ENCODE measurements around the gene ZNHIT2.

The ZNHIT2 gene

GRCh38 chr11:65129649-65130441, 12.3 kb upstream of the ZNHIT2 start:
- TF ChIP-seq CTCF (IDR thresholded peaks at IDR 0.05; ENCODE audit: low read depth, low read length) = no peak
- TF ChIP-seq EZH2phosphoT487 (IDR thresholded peaks at IDR 0.05; ENCODE audit: low read depth) = no peak
- Histone ChIP-seq H3K27me3 (ENCODE audit: low read depth, low read length) (no peaks in the 10 kb centered on the region), H3K79me2 (ENCODE audit: low read length) (peaks cover 42% of the 10 kb centered on the region), H2AFZ (ENCODE audit: low read depth, low read length) (no peak overlapping the region), H3K9ac (ENCODE audit: low read length) (no peak overlapping the region), H4K20me1 (ENCODE audit: insufficient read depth, low read length) (no peaks in the 10 kb centered on the region), H3K4me1 (ENCODE audit: low read length) (peaks cover 31% of the 10 kb centered on the region), H3K9me3 (ENCODE audit: insufficient read depth, low read length) (no peaks in the 10 kb centered on the region), H3K4me3 (ENCODE audit: low read length) (no peak overlapping the region), H3K4me2 (ENCODE audit: low read length) (peak overlapping the region; percentile 2; the same call in 1 of the 2 replicates), H3K27ac (ENCODE audit: low read length) (peak overlapping the region; percentile 99), H3K36me3 (replicated peaks; ENCODE audit: low read depth, low read length) (peaks cover 68% of the 10 kb centered on the region)

- H3K4me2 ChIP-seq (ENCODE audit: low read length) = no peak overlapping the region
- peaks cover 45% of the 10 kb centered on the region for H3K79me2 ChIP-seq (ENCODE audit: low read length)
- H3K9me3 ChIP-seq (ENCODE audit: insufficient read depth, low read length) = no peaks in the 10 kb centered on the region
- H3K4me1 ChIP-seq (ENCODE audit: low read length) = peaks cover 31% of the 10 kb centered on the region
- H3K9ac ChIP-seq (ENCODE audit: low read length) = no peak overlapping the region
- H3K4me3 ChIP-seq (ENCODE audit: low read length) = no peak overlapping the region
- no peaks in the 10 kb centered on the region for H3K27me3 ChIP-seq (ENCODE audit: low read depth, low read length)
- H3K27ac ChIP-seq (ENCODE audit: low read length) = peak overlapping the region; percentile 20; the same call in 1 of the 2 replicates
- peaks cover 69% of the 10 kb centered on the region for H3K36me3 ChIP-seq (replicated peaks; ENCODE audit: low read depth, low read length)
- no peak overlapping the region for H2AFZ ChIP-seq (ENCODE audit: low read depth, low read length)
- no peaks in the 10 kb centered on the region for H4K20me1 ChIP-seq (ENCODE audit: insufficient read depth, low read length)
- TF ChIP-seq EZH2phosphoT487 (IDR thresholded peaks at IDR 0.05; ENCODE audit: low read depth) = no peak
- TF ChIP-seq CTCF (IDR thresholded peaks at IDR 0.05; ENCODE audit: low read depth, low read length) = no peak
These were observed 11.0 kb upstream of the ZNHIT2 start for GRCh38 chr11:65128182-65129145.

GRCh38 chr11:65127473-65128181, 10.1 kb upstream of the ZNHIT2 start:
- no peak overlapping the region for H3K9ac ChIP-seq (ENCODE audit: low read length)
- H3K4me1 ChIP-seq (ENCODE audit: low read length) = peaks cover 32% of the 10 kb centered on the region
- peak overlapping the region; percentile 20; the same call in 1 of the 2 replicates for H3K27ac ChIP-seq (ENCODE audit: low read length)
- no peak overlapping the region for H3K4me3 ChIP-seq (ENCODE audit: low read length)
- no peaks in the 10 kb centered on the region for H4K20me1 ChIP-seq (ENCODE audit: insufficient read depth, low read length)
- H3K79me2 ChIP-seq (ENCODE audit: low read length) = peaks cover 45% of the 10 kb centered on the region
- H3K27me3 ChIP-seq (ENCODE audit: low read depth, low read length) = no peaks in the 10 kb centered on the region
- H3K4me2 ChIP-seq (ENCODE audit: low read length) = no peak overlapping the region
- H3K36me3 ChIP-seq (replicated peaks; ENCODE audit: low read depth, low read length) = peaks cover 64% of the 10 kb centered on the region
- no peak overlapping the region for H2AFZ ChIP-seq (ENCODE audit: low read depth, low read length)
- no peaks in the 10 kb centered on the region for H3K9me3 ChIP-seq (ENCODE audit: insufficient read depth, low read length)
- TF ChIP-seq EZH2phosphoT487 (IDR thresholded peaks at IDR 0.05; ENCODE audit: low read depth) = no peak
- no peak for TF ChIP-seq CTCF (IDR thresholded peaks at IDR 0.05; ENCODE audit: low read depth, low read length)
